T-helper 2 cell treated with Interferon-gamma antibody and Interleukin-4, amounts not matched to agents 5 μg/mL and 100 μg/mL, for 36 hours (primary cell): Measurements from ENCODE around the gene RAB37.

Experiments
- DNase-seq: peaks from one replicate; pipeline ENCODE4 v3.0.0; 2021; ENCODE audit warnings: low spot score
- H3K27ac Mint-ChIP-seq: one replicate; pipeline ENCODE4 v1.8.0; 2021; ENCODE audit warnings: mild to moderate bottlenecking, mixed read lengths
- H3K27me3 Mint-ChIP-seq: one replicate; pipeline ENCODE4 v1.8.0; 2021; ENCODE audit warnings: low read depth, mixed read lengths
- H3K36me3 Mint-ChIP-seq: one replicate; pipeline ENCODE4 v1.8.0; 2021; ENCODE audit warnings: low read depth, mixed read lengths
- H3K4me1 Mint-ChIP-seq: one replicate; pipeline ENCODE4 v1.8.0; 2021; ENCODE audit warnings: low read depth, mixed read lengths
- H3K4me3 Mint-ChIP-seq: one replicate; pipeline ENCODE4 v1.8.0; 2022; ENCODE audit warnings: mild to moderate bottlenecking, moderate library complexity, mixed read lengths
- H3K9me3 Mint-ChIP-seq: one replicate; pipeline ENCODE4 v1.8.0; 2021; ENCODE audit warnings: mixed read lengths

The RAB37 gene

DNA sequence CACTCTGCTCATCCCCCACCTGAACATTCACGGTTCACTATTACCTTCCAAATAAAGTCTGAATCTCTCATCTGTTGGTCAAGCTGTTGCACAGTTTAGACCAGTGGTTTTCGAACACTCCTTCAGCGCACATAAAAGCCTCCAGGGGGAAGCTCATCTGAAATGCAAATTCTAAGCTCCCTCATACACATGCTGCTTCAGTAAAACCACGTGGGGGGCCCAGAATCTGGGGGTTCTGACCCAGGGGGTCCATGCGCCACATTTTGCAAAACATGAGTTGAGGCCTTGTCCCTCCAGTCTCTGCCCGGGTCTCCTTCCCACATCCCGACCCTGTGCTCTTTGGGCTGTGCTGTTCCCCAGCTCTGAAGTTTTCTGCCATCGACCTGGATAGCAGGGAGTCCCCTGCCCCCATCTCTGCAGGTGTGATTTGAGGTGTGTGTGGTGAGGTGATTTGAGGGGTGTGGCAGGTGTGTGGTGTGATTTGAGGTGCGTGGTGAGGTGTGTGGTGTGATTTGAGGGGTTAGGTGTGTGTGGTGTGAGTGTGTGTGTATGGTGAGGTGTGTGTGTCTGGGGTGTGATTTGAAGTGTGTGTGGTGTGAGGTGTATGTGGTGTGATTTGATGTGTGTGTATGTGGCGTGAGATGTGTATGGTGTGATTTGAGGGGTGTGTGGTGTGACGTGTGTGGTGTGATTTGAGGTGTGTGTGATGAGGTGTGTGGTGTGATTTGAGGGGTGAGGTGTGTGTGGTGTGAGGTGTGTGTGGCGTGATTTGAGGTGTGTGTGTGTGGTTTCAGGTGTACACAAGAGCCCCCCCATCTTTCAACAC lies 4.8 kb upstream of the RAB37 start:
- Mint-ChIP-seq H3K27me3 (peaks cover 6% of the 10 kb centered on the region), H3K27ac (no peak overlapping the region), H3K4me1 (peaks cover 24% of the 10 kb centered on the region), H3K9me3 (no peaks in the 10 kb centered on the region), H3K36me3 (peaks cover 1% of the 10 kb centered on the region), H3K4me3 (no peak overlapping the region)
- DNase-seq, result no peak

DNA sequence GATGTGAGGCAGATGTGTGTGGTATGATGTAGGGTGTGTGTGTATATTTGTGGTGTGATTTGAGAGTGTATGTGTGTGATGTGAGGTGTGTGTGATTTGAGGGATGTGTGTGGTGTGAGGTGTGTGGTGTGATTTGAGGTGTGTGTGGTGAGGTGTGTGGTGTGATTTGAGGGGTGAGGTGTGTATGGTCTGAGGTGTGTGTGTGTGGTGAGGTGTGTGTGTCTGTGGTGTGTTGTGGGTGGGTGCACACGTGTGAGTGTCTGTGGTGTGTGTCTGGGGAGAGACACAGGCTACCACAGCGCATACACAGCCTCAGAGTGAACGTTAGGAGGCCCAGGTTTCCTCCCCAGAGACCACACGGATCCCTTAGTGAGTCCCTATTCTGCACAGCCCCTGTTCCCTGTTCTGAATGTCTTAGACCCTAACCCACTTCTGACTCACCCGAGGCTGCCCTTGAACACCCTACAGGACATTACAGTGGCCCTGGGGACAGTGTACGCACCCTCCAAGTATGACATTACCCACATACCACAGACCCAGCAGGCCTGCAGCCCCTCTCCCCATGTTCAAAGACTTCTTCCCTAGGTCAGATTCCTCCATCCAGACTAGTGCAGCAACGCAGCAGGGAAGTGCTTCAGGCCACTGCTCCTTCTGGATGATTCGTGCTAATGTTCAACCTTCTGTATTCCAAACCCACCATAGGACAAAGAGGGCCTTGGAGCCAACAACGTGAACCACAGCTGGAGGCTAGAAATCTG lies 3.5 kb upstream of the RAB37 start:
- peaks cover 6% of the 10 kb centered on the region for H3K36me3 Mint-ChIP-seq
- peaks cover 28% of the 10 kb centered on the region for H3K4me1 Mint-ChIP-seq
- no peak overlapping the region for H3K4me3 Mint-ChIP-seq
- H3K27ac Mint-ChIP-seq, result no peak overlapping the region
- DNase-seq, result no peak
- H3K9me3 Mint-ChIP-seq, result no peaks in the 10 kb centered on the region
- peaks cover 6% of the 10 kb centered on the region for H3K27me3 Mint-ChIP-seq

- no peak overlapping the region for H3K4me3 Mint-ChIP-seq
- H3K9me3 Mint-ChIP-seq, result no peaks in the 10 kb centered on the region
- DNase-seq, result no peak
- H3K27ac Mint-ChIP-seq, result no peak overlapping the region
- H3K4me1 Mint-ChIP-seq, result peaks cover 34% of the 10 kb centered on the region
- peaks cover 6% of the 10 kb centered on the region for H3K27me3 Mint-ChIP-seq
- H3K36me3 Mint-ChIP-seq, result peaks cover 10% of the 10 kb centered on the region
Observed at GRCh38 chr17:74734256-74734655, 2.8 kb upstream of the RAB37 start.

DNA sequence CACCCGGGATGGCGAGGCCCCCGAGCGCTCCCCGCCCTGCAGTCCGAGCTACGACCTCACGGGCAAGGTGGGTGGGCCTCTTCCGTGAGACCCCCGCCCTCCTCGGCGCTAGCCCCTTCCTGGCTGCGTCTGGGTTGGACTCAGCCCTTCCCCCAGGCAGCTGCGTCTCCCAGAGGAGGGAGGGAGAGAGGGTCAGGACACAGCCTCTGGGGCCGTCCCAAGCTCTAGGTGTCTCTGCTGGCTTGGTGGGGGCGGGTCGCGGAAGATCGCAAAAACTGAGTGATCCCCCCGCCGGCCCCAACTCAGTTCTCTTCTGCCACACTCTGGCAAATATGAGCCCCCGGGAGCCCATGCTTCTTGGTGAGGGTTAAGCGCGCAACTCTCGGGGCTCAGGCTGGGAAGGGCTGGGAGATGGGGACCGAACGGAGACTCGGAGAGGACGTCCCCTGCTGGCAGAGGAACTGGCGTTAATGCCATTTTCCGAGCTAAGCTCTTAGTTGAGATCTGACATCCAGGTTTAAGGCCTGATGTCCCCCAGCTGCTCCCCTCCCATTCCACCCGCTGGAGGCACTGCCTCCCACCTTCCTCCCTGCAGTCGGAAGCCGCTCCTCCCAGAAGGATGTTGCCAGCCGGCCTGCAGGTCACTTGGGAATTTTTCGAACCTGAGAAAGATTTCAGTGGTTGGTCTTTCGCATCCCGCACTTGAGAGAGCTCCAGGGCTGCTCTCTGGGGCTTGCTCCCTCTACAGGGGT lies 419 bp downstream of the RAB37 start:
- peak overlapping the region; percentile 82 for H3K27ac Mint-ChIP-seq
- peak; percentile 41 for DNase-seq
- no peaks in the 10 kb centered on the region for H3K9me3 Mint-ChIP-seq
- peak overlapping the region; percentile 94 for H3K4me3 Mint-ChIP-seq
- H3K4me1 Mint-ChIP-seq, result peaks cover 55% of the 10 kb centered on the region
- H3K36me3 Mint-ChIP-seq, result peaks cover 32% of the 10 kb centered on the region
- H3K27me3 Mint-ChIP-seq, result peaks cover 6% of the 10 kb centered on the region

GRCh38 chr17:74738051-74738996 lies 1.3 kb downstream of the RAB37 start:
- H3K36me3 Mint-ChIP-seq, result peaks cover 38% of the 10 kb centered on the region
- peak overlapping the region; percentile 94 for H3K4me3 Mint-ChIP-seq
- H3K4me1 Mint-ChIP-seq, result peaks cover 63% of the 10 kb centered on the region
- peak; percentile 85 for DNase-seq
- peak overlapping the region; percentile 82 for H3K27ac Mint-ChIP-seq
- H3K27me3 Mint-ChIP-seq, result peaks cover 6% of the 10 kb centered on the region
- H3K9me3 Mint-ChIP-seq, result no peaks in the 10 kb centered on the region

GRCh38 chr17:74739227-74739831 lies 2.3 kb downstream of the RAB37 start:
- Mint-ChIP-seq H3K4me1 (peaks cover 70% of the 10 kb centered on the region), H3K36me3 (peaks cover 46% of the 10 kb centered on the region), H3K27me3 (peaks cover 6% of the 10 kb centered on the region), H3K27ac (peak overlapping the region; percentile 82), H3K4me3 (peak overlapping the region; percentile 94), H3K9me3 (no peaks in the 10 kb centered on the region)
- no peak for DNase-seq

GRCh38 chr17:74740173-74740572 lies 3.1 kb downstream of the RAB37 start:
- Mint-ChIP-seq H3K9me3 (no peaks in the 10 kb centered on the region), H3K4me1 (peaks cover 70% of the 10 kb centered on the region), H3K27me3 (no peaks in the 10 kb centered on the region), H3K36me3 (peaks cover 51% of the 10 kb centered on the region), H3K27ac (peak overlapping the region; percentile 77), H3K4me3 (peak overlapping the region; percentile 72)
- no peak for DNase-seq

DNA sequence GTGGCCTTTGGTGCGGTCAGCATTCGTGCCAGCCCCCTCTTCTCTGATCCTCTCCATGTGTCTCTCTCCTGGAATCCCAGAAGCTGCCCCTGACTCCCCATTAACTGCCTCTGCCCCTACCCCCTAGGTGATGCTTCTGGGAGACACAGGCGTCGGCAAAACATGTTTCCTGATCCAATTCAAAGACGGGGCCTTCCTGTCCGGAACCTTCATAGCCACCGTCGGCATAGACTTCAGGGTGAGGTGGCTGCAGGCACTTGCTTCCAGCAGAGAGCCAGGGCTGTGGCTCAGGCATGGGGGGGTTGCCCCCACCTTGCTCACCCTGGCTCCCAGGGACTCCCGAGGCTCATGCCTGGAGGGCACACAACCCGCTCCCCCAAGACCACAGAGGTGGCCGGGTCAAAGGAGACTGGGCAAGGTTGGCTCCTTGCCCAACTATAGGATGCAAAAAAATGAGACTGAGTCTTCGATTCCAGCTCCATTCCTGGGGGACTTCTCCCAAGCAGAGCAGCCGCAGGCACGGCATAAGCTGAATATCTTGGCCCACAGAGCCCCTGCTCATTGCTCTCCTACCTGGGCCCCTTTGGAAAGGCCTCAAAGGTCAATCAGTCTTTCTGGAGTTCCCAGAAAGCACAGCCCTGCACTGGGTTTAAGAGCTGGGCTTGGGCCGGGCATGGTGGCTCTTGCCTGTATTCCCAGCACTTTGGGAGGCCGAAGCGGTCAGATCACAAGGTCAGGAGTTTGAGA lies 3.8 kb downstream of the RAB37 start:
- Mint-ChIP-seq H3K4me1 (peaks cover 70% of the 10 kb centered on the region), H3K4me3 (peak overlapping the region; percentile 72), H3K27ac (peak overlapping the region; percentile 87), H3K27me3 (no peaks in the 10 kb centered on the region), H3K9me3 (no peaks in the 10 kb centered on the region), H3K36me3 (peaks cover 51% of the 10 kb centered on the region)
- DNase-seq, result no peak

GRCh38 chr17:74742153-74742515 lies 5.1 kb downstream of the RAB37 start:
- no peaks in the 10 kb centered on the region for H3K27me3 Mint-ChIP-seq
- H3K4me3 Mint-ChIP-seq, result peak overlapping the region; percentile 72
- H3K4me1 Mint-ChIP-seq, result peaks cover 72% of the 10 kb centered on the region
- peak overlapping the region; percentile 87 for H3K27ac Mint-ChIP-seq
- H3K9me3 Mint-ChIP-seq, result no peaks in the 10 kb centered on the region
- H3K36me3 Mint-ChIP-seq, result peaks cover 55% of the 10 kb centered on the region
- DNase-seq, result peak; percentile 62

- H3K36me3 Mint-ChIP-seq, result peaks cover 51% of the 10 kb centered on the region
- no peaks in the 10 kb centered on the region for H3K27me3 Mint-ChIP-seq
- DNase-seq, result no peak
- peaks cover 74% of the 10 kb centered on the region for H3K4me1 Mint-ChIP-seq
- H3K27ac Mint-ChIP-seq, result peak overlapping the region; percentile 87
- H3K4me3 Mint-ChIP-seq, result peak overlapping the region; percentile 72
- H3K9me3 Mint-ChIP-seq, result no peaks in the 10 kb centered on the region
Observed at GRCh38 chr17:74742978-74743545, 6.0 kb downstream of the RAB37 start.

- H3K27ac Mint-ChIP-seq, result peak overlapping the region; percentile 69
Observed at GRCh38 chr17:74743755-74744154, 6.7 kb downstream of the RAB37 start.

DNA sequence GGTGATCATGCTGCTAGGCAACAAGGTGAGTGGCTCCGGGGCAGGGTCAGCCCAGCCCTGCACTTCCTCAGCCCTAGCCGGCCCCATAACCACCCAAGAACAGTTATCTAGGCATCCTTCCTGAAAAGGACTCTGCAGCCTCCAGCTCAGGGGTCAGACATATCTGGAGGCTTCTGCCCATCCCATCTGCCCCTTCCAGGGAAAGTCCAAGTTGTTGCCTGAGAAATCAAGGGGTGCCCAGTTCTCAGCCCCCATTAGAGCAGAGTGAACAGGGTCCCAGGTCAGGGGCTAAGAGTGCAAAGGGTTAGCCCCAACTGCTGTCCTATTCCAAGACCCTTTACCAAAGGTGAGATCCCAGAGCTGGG lies 7.3 kb downstream of the RAB37 start:
- peak overlapping the region; percentile 69 for H3K27ac Mint-ChIP-seq
- DNase-seq, result no peak
- H3K4me3 Mint-ChIP-seq, result peak overlapping the region; percentile 72
- H3K36me3 Mint-ChIP-seq, result peaks cover 46% of the 10 kb centered on the region
- no peaks in the 10 kb centered on the region for H3K9me3 Mint-ChIP-seq
- peaks cover 65% of the 10 kb centered on the region for H3K4me1 Mint-ChIP-seq
- no peaks in the 10 kb centered on the region for H3K27me3 Mint-ChIP-seq

More at GRCh38 chr17:74743755-74744154, 6.7 kb downstream of the RAB37 start:
- Mint-ChIP-seq H3K4me3 (peak overlapping the region; percentile 72), H3K4me1 (peaks cover 70% of the 10 kb centered on the region), H3K36me3 (peaks cover 49% of the 10 kb centered on the region), H3K27me3 (no peaks in the 10 kb centered on the region), H3K9me3 (no peaks in the 10 kb centered on the region)
- DNase-seq, result no peak
